ENCODE results near the gene TSNAXIP1. TPM values are rescaled to one million over a fixed set of nuclear protein-coding genes. Genes with fewer than 3 reads are reported as not detected.

The TSNAXIP1 gene
- total and polyA plus RNA-seq, 4 experiments from 2014 or later, result 0.44 to 0.64 TPM; not detected in 2

DNA sequence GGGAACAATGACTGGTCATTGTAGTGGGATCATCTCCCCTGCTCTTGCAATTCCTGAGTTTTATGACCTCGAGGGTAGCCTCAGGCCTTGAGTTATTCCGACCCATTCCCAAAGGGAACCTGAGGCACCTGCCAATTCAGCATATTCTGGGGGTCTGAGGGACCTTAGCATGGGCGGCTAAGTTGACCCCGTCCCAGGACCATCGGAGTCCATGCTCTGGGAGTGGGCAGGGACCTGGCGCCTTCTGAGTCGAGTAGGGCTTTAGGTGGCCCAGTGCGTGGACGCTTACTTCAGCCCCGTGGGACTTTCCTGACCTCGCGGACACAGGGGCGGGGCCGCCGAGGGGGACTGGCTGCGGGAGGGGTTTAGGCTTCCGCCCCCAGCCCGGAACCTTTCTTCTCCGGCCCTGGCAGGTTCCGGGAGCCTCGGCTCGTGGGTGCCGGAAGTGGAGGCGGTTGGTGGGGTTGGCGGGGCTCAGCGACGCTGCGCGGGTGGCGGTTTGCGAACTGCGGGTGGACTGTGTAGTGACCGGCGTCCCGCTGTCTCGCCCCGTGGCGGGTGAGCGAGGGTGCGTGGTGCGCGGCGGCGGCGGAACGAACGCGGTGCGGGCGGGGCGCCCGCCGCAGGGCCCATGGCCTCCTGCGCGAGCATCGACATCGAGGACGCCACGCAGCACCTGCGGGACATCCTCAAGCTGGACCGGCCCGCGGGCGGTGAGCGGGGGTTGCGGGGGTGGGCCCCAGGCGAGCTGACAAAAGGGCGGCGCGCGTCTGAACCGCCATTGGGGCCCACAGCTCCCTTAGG lies 66.1 kb downstream of the TSNAXIP1 start, which contains the start of gene EDC4:
EDC4 (plus strand) TSS at position 422 of the 804 bp plus-strand sequence; CDS start at position 632, 210 bp downstream.
- no peaks in the 10 kb centered on the region for H3K9me3 ChIP-seq (ENCODE audit: control insufficient read depth in 1 of 2, low read length in 2 of 2)
- H3K4me1 ChIP-seq (ENCODE audit: insufficient read depth, low read length), result peaks cover 36% of the 10 kb centered on the region
- H3K36me3 ChIP-seq (ENCODE audit: insufficient read depth, low read length), result peaks cover 29% of the 10 kb centered on the region
- intact Hi-C loops (cut with micrococcal nuclease), result loop anchor here (1.0 kb wide), 2 partner anchors 27 to 31 kb away; partner anchors contain the start of genes NUTF2 and THAP11
- peak within 1 kb of the TSS; percentile 91 for H3K27ac ChIP-seq (ENCODE audit: low read depth, low read length)
- DNase-seq, result peak; percentile 83 to 89 (median 85)
- peak within 1 kb of the TSS; percentile 88 to 90 for H3K4me3 ChIP-seq (ENCODE audit: low read length in 2 of 2)
- ChIA-PET CTCF (ENCODE audit: partially characterized antibody) (interaction anchor here (0.7 to 1.6 kb wide), 9 partner anchors 13 to 352 kb away, joined by 3 to 6 read pairs (median 3); no protein-coding TSS in a partner anchor), POLR2A (ENCODE audit: partially characterized antibody) (interaction anchor here (0.6 to 3.7 kb wide), 18 partner anchors 8 to 213 kb away, joined by 3 to 29 read pairs (median 4); partner anchors contain the start of genes ACD, CENPT, DDX28 and DUS2)
- Mint-ChIP-seq H3K9me3 (peaks cover 0 to 1% (median 0%) of the 10 kb centered on the region in 8 donors), H3K27ac (peak within 1 kb of the TSS; percentile 82 to 96 (median 95)), H3K27me3 (no peaks in the 10 kb centered on the region), H3K4me3 (peak within 1 kb of the TSS; percentile 82 to 95 (median 94)), H3K4me1 (peaks cover 25 to 43% (median 33%) of the 10 kb centered on the region in 4 donors), H3K36me3 (peaks cover 18 to 61% of the 10 kb centered on the region in 2 donors)
- H3K27me3 ChIP-seq (ENCODE audit: insufficient read depth, low read length), result no peaks in the 10 kb centered on the region

DNA sequence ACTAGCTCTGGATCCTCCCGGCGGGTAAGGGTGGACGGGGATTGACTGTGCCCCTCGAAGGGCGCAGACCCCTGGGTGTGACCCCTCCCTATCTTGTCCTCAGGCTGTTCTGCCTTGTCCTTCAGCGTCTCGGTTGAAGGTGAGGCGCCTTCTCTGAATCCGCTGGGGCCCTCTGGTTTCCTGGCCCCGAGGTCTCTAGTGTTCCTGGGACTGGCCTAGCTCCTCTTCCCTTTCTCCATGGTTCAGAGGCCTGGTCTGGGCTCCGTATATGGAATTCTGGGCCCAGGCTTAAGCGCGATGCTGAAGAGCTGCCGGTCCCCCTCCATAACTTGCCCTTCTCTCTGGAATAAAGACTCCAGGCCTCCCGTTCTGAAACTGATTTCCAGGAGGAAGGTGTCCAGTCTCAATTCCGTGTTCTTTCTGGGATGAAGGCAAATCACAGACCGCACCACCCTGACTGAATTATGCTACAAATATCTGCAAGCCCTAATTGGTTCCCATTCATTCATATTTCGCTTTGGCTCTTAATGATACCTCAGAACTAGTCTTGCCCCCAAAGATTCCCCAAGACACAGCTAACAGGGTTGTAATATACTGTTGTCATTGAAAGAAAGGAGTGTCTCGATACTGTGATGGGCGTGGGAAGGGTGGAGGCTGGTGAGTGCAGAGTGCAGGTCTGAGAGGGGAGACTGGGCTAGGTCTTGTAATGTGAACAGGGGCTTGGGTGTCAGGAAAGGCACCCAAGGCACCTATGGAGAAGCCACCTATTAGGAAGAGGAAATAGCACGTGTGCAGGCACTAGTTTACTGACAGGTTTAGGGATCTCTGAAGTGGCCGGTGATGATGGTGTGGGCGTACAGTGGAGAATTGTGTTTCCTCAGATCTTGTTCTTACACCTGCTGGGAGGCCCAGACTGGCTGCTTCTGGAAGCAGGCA lies 67.0 kb downstream of the TSNAXIP1 start:
- Mint-ChIP-seq H3K9me3 (peaks cover 0 to 1% (median 0%) of the 10 kb centered on the region in 8 donors), H3K27me3 (no peaks in the 10 kb centered on the region), H3K4me3 (peak overlapping the region; percentile 82 to 95 (median 94)), H3K27ac (peak overlapping the region; percentile 82 to 96 (median 95)), H3K36me3 (peaks cover 19 to 65% of the 10 kb centered on the region in 2 donors), H3K4me1 (peaks cover 25 to 43% (median 33%) of the 10 kb centered on the region in 4 donors)
- peak in 1 of 5 donors; percentile 13 for DNase-seq
- Histone ChIP-seq H3K4me1 (ENCODE audit: insufficient read depth, low read length) (peaks cover 36% of the 10 kb centered on the region), H3K4me3 (ENCODE audit: low read length in 2 of 2) (peak overlapping the region; percentile 88 to 90), H3K27ac (ENCODE audit: low read depth, low read length) (peak overlapping the region; percentile 91), H3K36me3 (ENCODE audit: insufficient read depth, low read length) (peaks cover 37% of the 10 kb centered on the region), H3K9me3 (ENCODE audit: control insufficient read depth in 1 of 2, low read length in 2 of 2) (no peaks in the 10 kb centered on the region), H3K27me3 (ENCODE audit: insufficient read depth, low read length) (no peaks in the 10 kb centered on the region)
- intact Hi-C loops (cut with micrococcal nuclease), result no loop called here
- ChIA-PET CTCF (ENCODE audit: partially characterized antibody) (interaction anchor here (0.7 to 2.0 kb wide), 11 partner anchors 10 to 353 kb away, joined by 3 to 7 read pairs (median 3); no protein-coding TSS in a partner anchor), POLR2A (ENCODE audit: partially characterized antibody) (interaction anchor here (0.6 to 3.7 kb wide), 18 partner anchors 9 to 213 kb away, joined by 3 to 29 read pairs (median 4); partner anchors contain the start of genes ACD, CENPT, DDX28 and DUS2)

DNA sequence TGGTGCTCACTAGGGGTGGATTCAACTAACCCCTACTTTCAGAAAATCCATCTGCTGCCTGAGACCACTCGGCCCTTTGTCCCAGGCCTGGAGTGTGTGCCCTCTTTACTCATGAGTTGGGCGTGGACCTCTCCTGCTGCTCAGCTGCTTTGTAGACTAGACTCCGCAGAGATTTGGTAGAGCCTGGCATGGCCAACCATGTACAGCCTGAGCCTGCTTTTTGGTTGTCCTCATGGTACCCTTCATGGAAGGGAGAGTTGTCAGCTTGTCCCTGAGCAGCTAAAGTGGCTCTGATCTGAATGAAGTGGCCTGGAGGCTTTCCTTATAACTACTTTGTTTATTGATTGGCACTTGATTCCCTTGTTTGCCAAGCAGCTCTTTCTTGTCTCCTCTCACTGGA lies 67.7 kb downstream of the TSNAXIP1 start:
- DNase-seq, result no peak
- H3K27me3 Mint-ChIP-seq, result no peaks in the 10 kb centered on the region
- intact Hi-C loops (cut with micrococcal nuclease), result no loop called here
- H3K4me1 ChIP-seq (ENCODE audit: insufficient read depth, low read length), result peaks cover 36% of the 10 kb centered on the region
- peak overlapping the region in 1 of 2 donors; percentile 90 for H3K4me3 ChIP-seq (ENCODE audit: low read length in 2 of 2)
- no peaks in the 10 kb centered on the region for H3K9me3 ChIP-seq (ENCODE audit: control insufficient read depth in 1 of 2, low read length in 2 of 2)
- no peaks in the 10 kb centered on the region for H3K27me3 ChIP-seq (ENCODE audit: insufficient read depth, low read length)
- H3K36me3 ChIP-seq (ENCODE audit: insufficient read depth, low read length), result peaks cover 44% of the 10 kb centered on the region
- peak overlapping the region; percentile 91 for H3K27ac ChIP-seq (ENCODE audit: low read depth, low read length)
- H3K4me3 Mint-ChIP-seq, result peak overlapping the region; percentile 82 to 95 (median 94)
- H3K9me3 Mint-ChIP-seq, result peaks cover 0 to 1% (median 0%) of the 10 kb centered on the region in 8 donors
- ChIA-PET CTCF (ENCODE audit: partially characterized antibody) (interaction anchor here (1.1 to 2.0 kb wide), 4 partner anchors 9 to 202 kb away, joined by 3 to 7 read pairs (median 4); no protein-coding TSS in a partner anchor), POLR2A (ENCODE audit: partially characterized antibody) (interaction anchor here (1.6 to 3.7 kb wide), 4 partner anchors 9 to 61 kb away, joined by 5 to 29 read pairs (median 12); partner anchors contain the start of genes CENPT, NUTF2 and PSMB10)
- peaks cover 25 to 43% (median 33%) of the 10 kb centered on the region in 4 donors for H3K4me1 Mint-ChIP-seq
- peak overlapping the region; percentile 82 to 96 (median 95) for H3K27ac Mint-ChIP-seq
- H3K36me3 Mint-ChIP-seq, result peaks cover 26 to 71% of the 10 kb centered on the region in 2 donors

DNA sequence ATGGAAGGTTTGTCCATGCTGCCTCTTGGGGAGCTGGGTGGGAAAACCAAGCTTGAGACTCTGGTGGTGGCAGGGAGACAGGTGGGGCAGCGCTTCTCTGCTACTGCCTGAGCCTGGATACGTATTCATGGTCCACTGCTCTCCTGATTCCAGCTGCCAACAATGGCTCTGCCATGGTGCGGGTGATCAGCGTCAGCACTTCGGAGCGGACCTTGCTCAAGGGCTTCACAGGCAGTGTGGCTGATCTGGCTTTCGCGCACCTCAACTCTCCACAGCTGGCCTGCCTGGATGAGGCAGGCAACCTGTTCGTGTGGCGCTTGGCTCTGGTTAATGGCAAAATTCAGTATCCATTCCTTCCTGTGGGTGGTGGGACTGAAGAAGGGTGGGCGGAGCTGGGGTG lies 70.4 kb downstream of the TSNAXIP1 start:
- no peaks in the 10 kb centered on the region for H3K27me3 ChIP-seq (ENCODE audit: insufficient read depth, low read length)
- no peak overlapping the region for H3K27ac Mint-ChIP-seq
- ChIA-PET POLR2A (ENCODE audit: partially characterized antibody) (interaction anchor here (1.1 kb wide), 1 partner anchor 32 kb away, joined by 3 read pairs; no protein-coding TSS in a partner anchor), CTCF (ENCODE audit: partially characterized antibody) (interaction anchor here (0.5 to 1.4 kb wide), 3 partner anchors 61 to 385 kb away, joined by 3 read pairs; no protein-coding TSS in a partner anchor)
- peaks cover 33 to 81% of the 10 kb centered on the region in 2 donors for H3K36me3 Mint-ChIP-seq
- no peak overlapping the region for H3K27ac ChIP-seq (ENCODE audit: low read depth, low read length)
- peaks cover 62% of the 10 kb centered on the region for H3K36me3 ChIP-seq (ENCODE audit: insufficient read depth, low read length)
- no peaks in the 10 kb centered on the region for H3K9me3 ChIP-seq (ENCODE audit: control insufficient read depth in 1 of 2, low read length in 2 of 2)
- peaks cover 25 to 35% (median 31%) of the 10 kb centered on the region in 4 donors for H3K4me1 Mint-ChIP-seq
- peaks cover 36% of the 10 kb centered on the region for H3K4me1 ChIP-seq (ENCODE audit: insufficient read depth, low read length)
- peaks cover 0 to 4% (median 0%) of the 10 kb centered on the region in 8 donors for H3K9me3 Mint-ChIP-seq
- H3K4me3 ChIP-seq (ENCODE audit: low read length in 2 of 2), result no peak overlapping the region
- intact Hi-C loops (cut with micrococcal nuclease), result no loop called here
- no peak for DNase-seq
- no peaks in the 10 kb centered on the region for H3K27me3 Mint-ChIP-seq
- peak overlapping the region in 1 of 8 donors; percentile 44 for H3K4me3 Mint-ChIP-seq

Other genes starting within 250 kb of the TSNAXIP1 start
- gene CTCF, start 244.4 kb upstream of the TSNAXIP1 start, total RNA-seq, result 10 to 100 TPM; 69.8 to 72.5 TPM
- gene CTCF, start 244.4 kb upstream of the TSNAXIP1 start, polyA plus RNA-seq, result 10 to 100 TPM; 26.5 to 85.7 TPM
- 100 to 1,000 TPM; 194 to 195 TPM for gene CARMIL2, start 161.7 kb upstream of the TSNAXIP1 start, total RNA-seq
- gene CARMIL2, start 161.7 kb upstream of the TSNAXIP1 start, polyA plus RNA-seq, result 10 to 100 TPM in 1 of 2 donors, 1 to 10 TPM in 1; 7.5 to 36.3 TPM
- 10 to 100 TPM; 49.6 to 50.6 TPM for gene ACD, start 146.6 kb upstream of the TSNAXIP1 start, total RNA-seq
- gene ACD, start 146.6 kb upstream of the TSNAXIP1 start, polyA plus RNA-seq, result 10 to 100 TPM; 33.3 to 48.5 TPM
- gene PARD6A, start 145.9 kb upstream of the TSNAXIP1 start, total RNA-seq, result 1 to 10 TPM; 7.4 to 8.8 TPM
- 10 to 100 TPM; 17.8 to 26.5 TPM for gene PARD6A, start 145.9 kb upstream of the TSNAXIP1 start, polyA plus RNA-seq
- gene ENKD1, start 140.1 kb upstream of the TSNAXIP1 start, total RNA-seq, result 1 to 10 TPM; 6.7 to 7.7 TPM
- gene ENKD1, start 140.1 kb upstream of the TSNAXIP1 start, polyA plus RNA-seq, result 1 to 10 TPM; 1.1 to 2.4 TPM
- gene C16orf86, start 140.1 kb upstream of the TSNAXIP1 start, total RNA-seq, result 1 to 10 TPM; 2.9 to 3.6 TPM
- gene C16orf86, start 140.1 kb upstream of the TSNAXIP1 start, polyA plus RNA-seq, result 1 to 10 TPM; 4.1 TPM
- 10 to 100 TPM; 18.0 to 19.8 TPM for gene GFOD2, start 87.6 kb upstream of the TSNAXIP1 start, total RNA-seq
- gene GFOD2, start 87.6 kb upstream of the TSNAXIP1 start, polyA plus RNA-seq, result 10 to 100 TPM; 10.8 to 19.2 TPM
- gene RANBP10, start 329 bp upstream of the TSNAXIP1 start, total RNA-seq, result 10 to 100 TPM; 25.6 to 27.8 TPM
- 10 to 100 TPM in 1 of 2 donors, 1 to 10 TPM in 1; 7.1 to 14.7 TPM for gene RANBP10, start 329 bp upstream of the TSNAXIP1 start, polyA plus RNA-seq
- 10 to 100 TPM; 56.8 to 58.4 TPM for gene THAP11, start 35.4 kb downstream of the TSNAXIP1 start, total RNA-seq
- 100 to 1,000 TPM; 130 to 147 TPM for gene THAP11, start 35.4 kb downstream of the TSNAXIP1 start, polyA plus RNA-seq
- gene NUTF2, start 40.0 kb downstream of the TSNAXIP1 start, total RNA-seq, result 10 to 100 TPM; 41.2 to 45.9 TPM
- gene NUTF2, start 40.0 kb downstream of the TSNAXIP1 start, polyA plus RNA-seq, result 100 to 1,000 TPM; 127 to 128 TPM
- gene CENPT, start 40.8 kb downstream of the TSNAXIP1 start, total RNA-seq, result 100 to 1,000 TPM; 103 to 107 TPM
- gene CENPT, start 40.8 kb downstream of the TSNAXIP1 start, polyA plus RNA-seq, result 10 to 100 TPM; 15.4 to 18.1 TPM
- 100 to 1,000 TPM; 141 to 144 TPM for gene EDC4, start 66.2 kb downstream of the TSNAXIP1 start, total RNA-seq
- 10 to 100 TPM; 18.5 to 37.3 TPM for gene EDC4, start 66.2 kb downstream of the TSNAXIP1 start, polyA plus RNA-seq
- 1 to 10 TPM; 5.9 to 7.0 TPM for gene NRN1L, start 78.0 kb downstream of the TSNAXIP1 start, total RNA-seq
- gene NRN1L, start 78.0 kb downstream of the TSNAXIP1 start, polyA plus RNA-seq, result under 1 TPM; 0.81 to 0.96 TPM
- 10 to 100 TPM; 22.3 to 25.1 TPM for gene PSKH1, start 86.4 kb downstream of the TSNAXIP1 start, total RNA-seq
- 10 to 100 TPM; 19.4 to 25.3 TPM for gene PSKH1, start 86.4 kb downstream of the TSNAXIP1 start, polyA plus RNA-seq
- gene CTRL, start 125.0 kb downstream of the TSNAXIP1 start, total RNA-seq, result 1 to 10 TPM; 5.1 to 8.6 TPM
- 1 to 10 TPM in 1 of 2 donors, under 1 TPM in 1; 0.41 to 1.8 TPM for gene CTRL, start 125.0 kb downstream of the TSNAXIP1 start, polyA plus RNA-seq
- gene PSMB10, start 130.0 kb downstream of the TSNAXIP1 start, total RNA-seq, result 100 to 1,000 TPM; 147 to 152 TPM
- gene PSMB10, start 130.0 kb downstream of the TSNAXIP1 start, polyA plus RNA-seq, result 100 to 1,000 TPM; 461 to 777 TPM
- 10 to 100 TPM; 18.2 to 20.3 TPM for gene LCAT, start 137.2 kb downstream of the TSNAXIP1 start, total RNA-seq
- 1 to 10 TPM in 1 of 2 donors, not detected in 1; 1.9 TPM for gene LCAT, start 137.2 kb downstream of the TSNAXIP1 start, polyA plus RNA-seq
- 10 to 100 TPM; 33.2 to 33.5 TPM for gene SLC12A4, start 161.7 kb downstream of the TSNAXIP1 start, total RNA-seq
- 1 to 10 TPM; 4.0 to 5.1 TPM for gene SLC12A4, start 161.7 kb downstream of the TSNAXIP1 start, polyA plus RNA-seq
- 1 to 10 TPM in 1 of 2 experiments, under 1 TPM in 1; 0.91 to 1.2 TPM for gene DPEP3, start 173.6 kb downstream of the TSNAXIP1 start, total RNA-seq
- gene DPEP3, start 173.6 kb downstream of the TSNAXIP1 start, polyA plus RNA-seq, result not detected
- gene DPEP2, start 192.6 kb downstream of the TSNAXIP1 start, total RNA-seq, result 100 to 1,000 TPM; 106 to 119 TPM
- gene DPEP2, start 192.6 kb downstream of the TSNAXIP1 start, polyA plus RNA-seq, result 10 to 100 TPM; 46.9 to 58.8 TPM
- gene DPEP2NB, start 209.0 kb downstream of the TSNAXIP1 start, total RNA-seq, result not detected
- gene DPEP2NB, start 209.0 kb downstream of the TSNAXIP1 start, polyA plus RNA-seq, result not detected
- 10 to 100 TPM; 16.1 to 17.0 TPM for gene DDX28, start 216.3 kb downstream of the TSNAXIP1 start, total RNA-seq
- gene DDX28, start 216.3 kb downstream of the TSNAXIP1 start, polyA plus RNA-seq, result 10 to 100 TPM; 36.0 to 55.8 TPM
- gene DUS2, start 216.4 kb downstream of the TSNAXIP1 start, total RNA-seq, result 10 to 100 TPM; 13.8 to 14.6 TPM
- gene DUS2, start 216.4 kb downstream of the TSNAXIP1 start, polyA plus RNA-seq, result 10 to 100 TPM in 1 of 2 donors, 1 to 10 TPM in 1; 9.0 to 11.9 TPM

All from CD4-positive, alpha-beta memory T cell (primary cell).